ENCODE data around the gene RABEP1.
"Not testable (repeated sequence)": the region's sequence is repeated elsewhere in the genome, so short reads cannot be mapped to it uniquely, and the experiment has no call there.

The RABEP1 gene
- total RNA-seq, result 62.4 to 95.0 reads per million in 2 donors

- DNase-seq, result peak; percentile 89 to 93 (median 92)
Measured at GRCh38 chr17:5281814-5282641, at the start of gene RABEP1. Gene RABEP1 (plus strand): TSS chr17:5282284. CDS start chr17:5282487, 203 bp downstream.

GRCh38 chr17:5233492-5233891 is 48.6 kb upstream of the RABEP1 start:
- not testable (repeated sequence) for DNase-seq

GRCh38 chr17:5234645-5235576 is 47.2 kb upstream of the RABEP1 start, which contains the start of gene SCIMP:
Gene SCIMP (minus strand): TSS chr17:5234860. CDS start chr17:5234755, 105 bp downstream.
- no peak for DNase-seq

- DNase-seq, result no peak
Measured at GRCh38 chr17:5236938-5237540, 45.0 kb upstream of the RABEP1 start.

- DNase-seq, result peak in 2 of 5 experiments; percentile 25 to 38
Measured at GRCh38 chr17:5237541-5238016, 44.5 kb upstream of the RABEP1 start.

- DNase-seq, result no peak
Measured at GRCh38 chr17:5238333-5238732, 43.8 kb upstream of the RABEP1 start.

- DNase-seq, result not testable (repeated sequence)
Measured at GRCh38 chr17:5239769-5240168, 42.3 kb upstream of the RABEP1 start.

GRCh38 chr17:5241861-5242671 is 40.0 kb upstream of the RABEP1 start:
- peak in 2 of 5 experiments; percentile 38 to 62 for DNase-seq

GRCh38 chr17:5247621-5248020 is 34.5 kb upstream of the RABEP1 start:
- DNase-seq, result no peak

- DNase-seq, result no peak
Measured at GRCh38 chr17:5248821-5249479, 33.1 kb upstream of the RABEP1 start.

- DNase-seq, result peak in 4 of 5 experiments; percentile 36 to 85 (median 48)
Measured at GRCh38 chr17:5249615-5250014, 32.5 kb upstream of the RABEP1 start.

GRCh38 chr17:5254414-5254813 is 27.7 kb upstream of the RABEP1 start:
- DNase-seq, result no peak

- DNase-seq, result no peak
Measured at GRCh38 chr17:5254903-5255521, 27.1 kb upstream of the RABEP1 start.

GRCh38 chr17:5257124-5257523 is 25.0 kb upstream of the RABEP1 start:
- no peak for DNase-seq

GRCh38 chr17:5260542-5260941 is 21.5 kb upstream of the RABEP1 start:
- no peak for DNase-seq

- DNase-seq, result no peak
Measured at GRCh38 chr17:5262416-5262991, 19.6 kb upstream of the RABEP1 start.

GRCh38 chr17:5263441-5263840 is 18.6 kb upstream of the RABEP1 start:
- DNase-seq, result no peak

GRCh38 chr17:5264893-5265292 is 17.2 kb upstream of the RABEP1 start:
- peak in 1 of 5 experiments; percentile 11 for DNase-seq

- DNase-seq, result no peak
Measured at GRCh38 chr17:5269241-5269960, 12.7 kb upstream of the RABEP1 start.

GRCh38 chr17:5272322-5272721 is 9.8 kb upstream of the RABEP1 start:
- DNase-seq, result peak in 1 of 5 experiments; percentile 28
